Liver (tissue), 9 donors: ENCODE data around the gene PHLPP1. TPM values are rescaled to one million over a fixed set of nuclear protein-coding genes. Genes with fewer than 3 reads are reported as not detected.

Experiments
- DNase-seq: peaks from one replicate; pipeline ENCODE4 v3.0.0-alpha.2; 2017; ENCODE audit warnings: low spot score
- H3K27ac ChIP-seq, 2 donors: one replicate each; pipeline ENCODE4 v1.7.0; 2013; ENCODE audit warnings: inconsistent platforms in 2 of 2, low read length in 2 of 2, control low read depth in 1 of 2, low read depth in 1 of 2, mild to moderate bottlenecking in 1 of 2
- H3K27me3 ChIP-seq, 4 donors: one replicate each; pipeline versions ENCODE4 v1.6.1 to v1.7.0; 2013; ENCODE audit warnings: low read length in 3 of 4, inconsistent platforms in 1 of 4, mild to moderate bottlenecking in 1 of 4, moderate library complexity in 1 of 4; ENCODE audit not compliant: control insufficient read depth in 4 of 4, insufficient read depth in 4 of 4
- H3K36me3 ChIP-seq, 4 donors: one replicate each; pipeline versions ENCODE4 v1.6.1 to v1.7.0; 2013; ENCODE audit warnings: low read length in 3 of 4, mild to moderate bottlenecking in 3 of 4, low read depth in 1 of 4, moderate library complexity in 1 of 4; ENCODE audit not compliant: control insufficient read depth in 4 of 4, insufficient read depth in 3 of 4
- H3K4me1 ChIP-seq, 4 donors: one replicate each; pipeline versions ENCODE4 v1.6.1 to v1.7.0; 2013; ENCODE audit warnings: low read length in 3 of 4, mild to moderate bottlenecking in 3 of 4, moderate library complexity in 1 of 4; ENCODE audit not compliant: control insufficient read depth in 4 of 4, insufficient read depth in 4 of 4
- H3K4me3 ChIP-seq, 3 donors: one replicate each; pipeline versions ENCODE4 v1.6.1 to v1.7.0; 2013; ENCODE audit warnings: low read length in 3 of 3, control low read depth in 1 of 3, low read depth in 1 of 3, mild to moderate bottlenecking in 1 of 3
- H3K9ac ChIP-seq, 2 donors: one replicate each; pipeline ENCODE4 v1.7.0; 2013; ENCODE audit warnings: low read length in 2 of 2, mild to moderate bottlenecking in 2 of 2, moderate library complexity in 2 of 2, control low read depth in 1 of 2, low read depth in 1 of 2
- H3K9me3 ChIP-seq, 4 donors: one replicate each; pipeline versions ENCODE4 v1.6.1 to v1.7.0; 2013; ENCODE audit warnings: low read length in 3 of 4; ENCODE audit not compliant: control insufficient read depth in 4 of 4
- GABPA ChIP-seq, 2 donors: IDR thresholded peaks in 1 of 2; conservative IDR thresholded peaks in 1 of 2; 2 replicates each; pipeline ENCODE4 v1.6.1; 2016; ENCODE audit warnings: antibody characterized with exemption in 2 of 2, mild to moderate bottlenecking in 1 of 2, moderate library complexity in 1 of 2
- HNF4A ChIP-seq, 2 donors: conservative IDR thresholded peaks; 2 replicates each; pipeline ENCODE4 v1.6.1; 2016; ENCODE audit warnings: antibody characterized with exemption in 2 of 2, mild to moderate bottlenecking in 2 of 2
- HNF4G ChIP-seq: IDR thresholded peaks from 2 replicates; pipeline ENCODE4 v1.6.1; 2016; ENCODE audit warnings: antibody characterized with exemption
- MAX ChIP-seq: IDR thresholded peaks from 2 replicates; pipeline ENCODE4 v1.6.1; 2016; ENCODE audit warnings: antibody characterized with exemption
- NR2F2 ChIP-seq: IDR thresholded peaks from 2 replicates; pipeline ENCODE4 v1.6.1; 2016; ENCODE audit warnings: antibody characterized with exemption
- RAD21 ChIP-seq, 2 donors: IDR thresholded peaks; 2 replicates each; pipeline ENCODE4 v1.6.1; 2016; ENCODE audit warnings: antibody characterized with exemption in 2 of 2, mild to moderate bottlenecking in 2 of 2
- RXRA ChIP-seq, 2 donors: IDR thresholded peaks; 2 replicates each; pipeline ENCODE4 v1.6.1; 2017 to 2018; ENCODE audit warnings: antibody characterized with exemption in 2 of 2, mild to moderate bottlenecking in 1 of 2
- YY1 ChIP-seq: IDR thresholded peaks from 2 replicates; pipeline ENCODE4 v1.6.1; 2016; ENCODE audit warnings: antibody characterized with exemption, mild to moderate bottlenecking
- ZBTB33 ChIP-seq: IDR thresholded peaks from 2 replicates; pipeline ENCODE4 v1.6.1; 2016; ENCODE audit warnings: antibody characterized with exemption
- WGBS: extraction: QIAGEN DNeasy Blood & Tissue Kit; methylation state at CpG from one replicate; pipeline ENCODE4 v1.1.7; 2013; 5-methylcytosine and 5-hydroxymethylcytosine counted together
- polyA plus RNA-seq, 2 donors: library from polyadenylated mRNA; stranded (reverse) in 1 of 2; unstranded in 1 of 2; fragments of 200-250 nt in 1 of 2; fragments of >200 nt in 1 of 2; fragmentation: Nextera tagmentation in 1 of 2; extraction: Ambion mirVana in 1 of 2; gene quantifications; one replicate each; pipeline versions ENCODE4 v1.2.1 to v1.2.3, GENCODE V29; 2013 to 2015
- total RNA-seq, 2 donors: library from RNA; depleted of rRNA; stranded (reverse); fragments of >200 nt; gene quantifications; one replicate each; pipeline ENCODE4 v1.2.3, GENCODE V29; 2014
- TF ChIP-seq, protein P1 (sequence below): fragments of 150-350 bp; IDR thresholded peaks from 2 replicates; pipeline ENCODE4 v1.5.1; 2017; ENCODE audit warnings: improper control_type of control experiment, low read depth, low read length; ENCODE audit not compliant: missing input control
- TF ChIP-seq, protein P2 (sequence below): IDR thresholded peaks from 2 replicates; pipeline ENCODE4 v1.6.1; 2016; ENCODE audit warnings: antibody characterized with exemption, mild to moderate bottlenecking
- donor health status: healthy.
- donor health status: healthy.
- donor health status: healthy.
- donor health status: healthy.
- donor health status: healthy.

Gene PHLPP1
- total and polyA plus RNA-seq, 4 donors = 4.2 to 14.5 (median 8.6) TPM

DNA sequence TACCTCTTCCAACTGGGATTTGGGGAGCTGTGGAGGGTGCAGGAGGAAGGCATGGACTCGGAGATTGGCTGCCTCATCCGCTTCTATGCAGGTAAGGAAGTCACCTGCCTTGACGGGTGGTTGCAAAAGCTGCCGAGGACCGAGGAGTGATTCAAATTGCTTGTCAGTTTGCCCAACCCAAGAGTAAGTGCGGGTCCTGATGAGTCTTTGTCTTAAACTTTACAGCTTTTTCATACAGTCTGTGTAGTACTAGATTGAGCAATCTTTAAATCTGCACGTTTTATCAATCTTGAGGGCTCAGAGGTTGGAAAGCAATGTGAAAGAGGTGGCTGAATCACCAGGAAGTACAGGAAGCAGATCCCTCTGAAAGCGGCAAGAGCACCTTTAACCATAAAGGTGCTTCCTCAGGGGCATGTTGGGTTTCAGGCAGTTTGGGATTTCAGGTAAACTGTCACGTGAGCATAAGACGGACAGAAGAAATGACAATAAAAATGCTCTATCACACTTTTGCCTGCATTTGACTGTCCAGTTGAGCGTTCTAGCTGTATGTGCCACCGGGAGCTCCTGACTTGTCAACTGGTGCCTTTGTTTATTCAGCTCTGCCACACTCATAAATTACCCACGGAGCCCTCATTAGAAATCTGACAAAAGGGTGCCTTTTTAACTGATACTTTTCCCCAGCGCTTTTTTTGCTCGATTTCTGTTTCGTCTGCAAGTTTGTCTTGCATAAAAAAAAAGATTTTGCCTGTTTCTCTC, 2.0 kb downstream of the PHLPP1 start:
- no peak for DNase-seq
- peak; percentile 40 to 56 for TF ChIP-seq RAD21 (IDR thresholded peaks at IDR 0.05)
- TF ChIP-seq RXRA (IDR thresholded peaks at IDR 0.05) = peak in 1 of 2 donors; percentile 22
- peak; percentile 24 for TF ChIP-seq MAX
- TF ChIP-seq ZBTB33 = no peak
- TF ChIP-seq HNF4G = no peak
- peak; percentile 11 to 17 for TF ChIP-seq HNF4A (conservative IDR thresholded peaks at IDR 0.05)
- peaks cover 2 to 35% (median 7%) of the 10 kb centered on the region in 4 donors for H3K4me1 ChIP-seq
- no peaks in the 10 kb centered on the region for H3K36me3 ChIP-seq
- no peaks in the 10 kb centered on the region for H3K9me3 ChIP-seq
- H3K27me3 ChIP-seq = no peaks in the 10 kb centered on the region
- H3K9ac ChIP-seq = peak overlapping the region; percentile 57 to 76
- 2% methylated on average over 16 of the region's 16 CpGs for WGBS
- H3K4me3 ChIP-seq = peak overlapping the region; percentile 80 to 100 (median 91)
- H3K27ac ChIP-seq = peak overlapping the region; percentile 62 to 75

DNA sequence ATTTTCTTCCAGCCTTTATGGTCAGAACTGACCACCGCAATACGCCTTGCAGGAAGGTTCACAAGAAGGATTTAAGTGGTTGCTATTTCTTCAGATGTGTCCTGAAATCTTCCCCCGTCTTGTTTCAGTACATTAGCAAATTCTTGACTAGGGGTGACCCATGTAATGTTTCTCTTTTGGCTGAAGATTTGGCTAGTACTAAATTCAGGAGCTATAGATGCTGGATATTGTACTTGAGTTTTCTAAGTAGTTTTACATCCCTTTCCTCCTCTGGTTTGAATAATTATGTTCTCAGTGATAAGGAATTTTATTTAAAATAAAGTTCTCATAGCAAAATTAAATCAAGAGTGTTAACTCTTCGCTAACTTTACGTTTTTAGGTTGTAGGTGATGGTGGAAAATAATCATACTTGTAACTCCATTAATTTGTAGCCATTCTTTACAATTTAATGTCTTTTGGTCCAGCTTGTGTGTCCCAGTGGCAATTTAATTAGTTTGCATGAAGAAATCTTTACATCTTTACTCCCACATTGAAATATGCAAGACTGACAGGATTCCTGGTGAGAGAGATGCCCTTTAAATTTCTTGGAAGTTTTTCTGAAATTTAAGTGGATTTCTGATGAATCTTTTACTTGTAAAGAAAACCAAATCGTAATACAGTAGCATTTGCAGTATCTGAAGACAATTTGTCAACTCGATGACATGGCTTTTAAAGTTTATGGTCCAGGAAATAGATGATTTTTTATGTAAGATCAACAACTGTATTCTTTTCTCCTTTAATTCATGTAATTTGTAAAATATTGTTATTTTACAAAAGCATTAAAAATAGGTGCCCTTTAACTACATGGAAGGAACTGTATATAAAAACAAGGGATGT, 2.8 kb downstream of the PHLPP1 start:
- no peaks in the 10 kb centered on the region for H3K36me3 ChIP-seq
- no peaks in the 10 kb centered on the region for H3K27me3 ChIP-seq
- no peaks in the 10 kb centered on the region for H3K9me3 ChIP-seq
- TF ChIP-seq, protein P1, sequence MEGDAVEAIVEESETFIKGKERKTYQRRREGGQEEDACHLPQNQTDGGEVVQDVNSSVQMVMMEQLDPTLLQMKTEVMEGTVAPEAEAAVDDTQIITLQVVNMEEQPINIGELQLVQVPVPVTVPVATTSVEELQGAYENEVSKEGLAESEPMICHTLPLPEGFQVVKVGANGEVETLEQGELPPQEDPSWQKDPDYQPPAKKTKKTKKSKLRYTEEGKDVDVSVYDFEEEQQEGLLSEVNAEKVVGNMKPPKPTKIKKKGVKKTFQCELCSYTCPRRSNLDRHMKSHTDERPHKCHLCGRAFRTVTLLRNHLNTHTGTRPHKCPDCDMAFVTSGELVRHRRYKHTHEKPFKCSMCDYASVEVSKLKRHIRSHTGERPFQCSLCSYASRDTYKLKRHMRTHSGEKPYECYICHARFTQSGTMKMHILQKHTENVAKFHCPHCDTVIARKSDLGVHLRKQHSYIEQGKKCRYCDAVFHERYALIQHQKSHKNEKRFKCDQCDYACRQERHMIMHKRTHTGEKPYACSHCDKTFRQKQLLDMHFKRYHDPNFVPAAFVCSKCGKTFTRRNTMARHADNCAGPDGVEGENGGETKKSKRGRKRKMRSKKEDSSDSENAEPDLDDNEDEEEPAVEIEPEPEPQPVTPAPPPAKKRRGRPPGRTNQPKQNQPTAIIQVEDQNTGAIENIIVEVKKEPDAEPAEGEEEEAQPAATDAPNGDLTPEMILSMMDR = no peak
- TF ChIP-seq NR2F2 (no peak), YY1 (no peak), GABPA (IDR thresholded peaks at IDR 0.05 in 1 of 2, conservative IDR thresholded peaks at IDR 0.05 in 1 of 2) (no peak), ZBTB33 (no peak)
- TF ChIP-seq, protein P2, sequence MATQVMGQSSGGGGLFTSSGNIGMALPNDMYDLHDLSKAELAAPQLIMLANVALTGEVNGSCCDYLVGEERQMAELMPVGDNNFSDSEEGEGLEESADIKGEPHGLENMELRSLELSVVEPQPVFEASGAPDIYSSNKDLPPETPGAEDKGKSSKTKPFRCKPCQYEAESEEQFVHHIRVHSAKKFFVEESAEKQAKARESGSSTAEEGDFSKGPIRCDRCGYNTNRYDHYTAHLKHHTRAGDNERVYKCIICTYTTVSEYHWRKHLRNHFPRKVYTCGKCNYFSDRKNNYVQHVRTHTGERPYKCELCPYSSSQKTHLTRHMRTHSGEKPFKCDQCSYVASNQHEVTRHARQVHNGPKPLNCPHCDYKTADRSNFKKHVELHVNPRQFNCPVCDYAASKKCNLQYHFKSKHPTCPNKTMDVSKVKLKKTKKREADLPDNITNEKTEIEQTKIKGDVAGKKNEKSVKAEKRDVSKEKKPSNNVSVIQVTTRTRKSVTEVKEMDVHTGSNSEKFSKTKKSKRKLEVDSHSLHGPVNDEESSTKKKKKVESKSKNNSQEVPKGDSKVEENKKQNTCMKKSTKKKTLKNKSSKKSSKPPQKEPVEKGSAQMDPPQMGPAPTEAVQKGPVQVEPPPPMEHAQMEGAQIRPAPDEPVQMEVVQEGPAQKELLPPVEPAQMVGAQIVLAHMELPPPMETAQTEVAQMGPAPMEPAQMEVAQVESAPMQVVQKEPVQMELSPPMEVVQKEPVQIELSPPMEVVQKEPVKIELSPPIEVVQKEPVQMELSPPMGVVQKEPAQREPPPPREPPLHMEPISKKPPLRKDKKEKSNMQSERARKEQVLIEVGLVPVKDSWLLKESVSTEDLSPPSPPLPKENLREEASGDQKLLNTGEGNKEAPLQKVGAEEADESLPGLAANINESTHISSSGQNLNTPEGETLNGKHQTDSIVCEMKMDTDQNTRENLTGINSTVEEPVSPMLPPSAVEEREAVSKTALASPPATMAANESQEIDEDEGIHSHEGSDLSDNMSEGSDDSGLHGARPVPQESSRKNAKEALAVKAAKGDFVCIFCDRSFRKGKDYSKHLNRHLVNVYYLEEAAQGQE = peak; percentile 44
- peak overlapping the region; percentile 62 to 75 for H3K27ac ChIP-seq
- no peak for DNase-seq
- H3K4me3 ChIP-seq = peak overlapping the region; percentile 80 to 100 (median 91)
- H3K4me1 ChIP-seq = peaks cover 2 to 36% (median 9%) of the 10 kb centered on the region in 4 donors
- WGBS = 39% methylated on average over 7 of the region's 7 CpGs
- peak overlapping the region; percentile 57 to 76 for H3K9ac ChIP-seq
